IMR-90 (cell line): ENCODE results near the gene WASL. TPM values are rescaled to one million over a fixed set of nuclear protein-coding genes. Genes with fewer than 3 reads are reported as not detected.

Experiments used
- ATAC-seq: fragments of 200-7000 bp; cut with Tn5 transposase; 2 replicates; pipeline ENCODE4 v1.9.1; 2020; ENCODE audit warnings: low read depth, mild to moderate bottlenecking, moderate library complexity
- BruUV-seq: library from RNA; stranded (reverse); fragments of 400-500 nt; replicated peaks from 2 replicates; lab custom pipeline; 2021; lab: Mats Ljungman, UMichigan
- CTCF ChIA-PET: fragments of 300-600 bp; formaldehyde crosslinking; extraction: SDS; loops from one replicate; lab custom pipeline; 2021; ENCODE audit warnings: antibody characterized with exemption; lab: Yijun Ruan, JAX
- POLR2A ChIA-PET: fragments of 300-600 bp; sonication (Branson Sonifier 250); formaldehyde crosslinking; loops from one replicate; lab custom pipeline; 2022; ENCODE audit warnings: antibody characterized with exemption; ENCODE audit not compliant: unreplicated experiment; lab: Charles Lee
- DNase-seq: peaks from one replicate; pipeline ENCODE4 v3.0.0; 2013
- H2AFZ ChIP-seq: replicated peaks from 2 replicates; pipeline ENCODE3; 2013; ENCODE audit warnings: low read length, mild to moderate bottlenecking; ENCODE audit not compliant: poor library complexity
- H2AK5ac ChIP-seq: 2 replicates; pipeline ENCODE4 v1.6.1; 2013; ENCODE audit warnings: low read depth, low read length, inconsistent platforms
- H2AK9ac ChIP-seq: replicated peaks from 2 replicates; pipeline ENCODE3; 2013; ENCODE audit warnings: mild to moderate bottlenecking, low read depth, low read length, moderate library complexity; ENCODE audit not compliant: poor library complexity
- H2BK120ac ChIP-seq: 2 replicates; pipeline ENCODE4 v1.6.1; 2013; ENCODE audit warnings: low read depth, low read length, inconsistent platforms
- H2BK15ac ChIP-seq: 3 replicates; pipeline ENCODE4 v1.6.1; 2013; ENCODE audit warnings: low read depth, low read length, inconsistent platforms
- H2BK20ac ChIP-seq: 2 replicates; pipeline ENCODE4 v1.6.1; 2013; ENCODE audit warnings: low read depth, mild to moderate bottlenecking, inconsistent platforms, low read length, moderate library complexity
- H2BK5ac ChIP-seq: 2 replicates; pipeline ENCODE4 v1.6.1; 2013; ENCODE audit warnings: mild to moderate bottlenecking, low read depth, low read length, inconsistent platforms; ENCODE audit not compliant: poor library complexity, severe bottlenecking
- H3K14ac ChIP-seq: replicated peaks from 2 replicates; pipeline ENCODE4 v1.6.1; 2013; ENCODE audit warnings: low read depth, low read length, inconsistent platforms
- H3K18ac ChIP-seq: 2 replicates; pipeline ENCODE4 v1.6.1; 2013; ENCODE audit warnings: low read depth, low read length, control low read depth
- H3K23ac ChIP-seq: 2 replicates; pipeline ENCODE4 v1.6.1; 2013; ENCODE audit warnings: low read depth, low read length, inconsistent platforms
- H3K27ac ChIP-seq: 2 replicates; pipeline ENCODE4 v1.5.1; 2013; ENCODE audit warnings: mild to moderate bottlenecking, control low read depth, low read length; ENCODE audit not compliant: insufficient read depth
- H3K27me3 ChIP-seq: 2 replicates; pipeline ENCODE4 v1.6.1; 2013; ENCODE audit warnings: low read length; ENCODE audit not compliant: control insufficient read depth, insufficient read depth
- H3K36me3 ChIP-seq: 2 replicates; pipeline ENCODE4 v1.6.1; 2013; ENCODE audit warnings: low read length, mixed read lengths; ENCODE audit not compliant: control insufficient read depth, insufficient read depth
- H3K4ac ChIP-seq: 2 replicates; pipeline ENCODE4 v1.6.1; 2013; ENCODE audit warnings: low read depth, low read length, inconsistent platforms
- H3K4me1 ChIP-seq: 2 replicates; pipeline ENCODE4 v1.6.1; 2013; ENCODE audit warnings: low read length, mixed read lengths; ENCODE audit not compliant: control insufficient read depth, insufficient read depth
- H3K4me2 ChIP-seq: 2 replicates; pipeline ENCODE4 v1.6.1; 2013; ENCODE audit warnings: low read depth, mild to moderate bottlenecking, control low read depth, low read length, moderate library complexity
- H3K4me3 ChIP-seq: 2 replicates; pipeline ENCODE4 v1.5.1; 2013; ENCODE audit warnings: low read depth, mild to moderate bottlenecking, control low read depth, low read length, moderate library complexity; ENCODE audit not compliant: insufficient read depth
- H3K56ac ChIP-seq: 2 replicates; pipeline ENCODE4 v1.6.1; 2013; ENCODE audit warnings: low read length, inconsistent platforms; ENCODE audit not compliant: insufficient read depth; ENCODE audit errors: extremely low read depth
- H3K79me1 ChIP-seq, 2 experiments: 2 replicates each; pipeline ENCODE4 v1.6.1; 2013; ENCODE audit warnings: low read length in 2 of 2, inconsistent platforms in 1 of 2, low read depth in 1 of 2
- H3K9ac ChIP-seq: 2 replicates; pipeline ENCODE4 v1.6.1; 2013; ENCODE audit warnings: low read depth, low read length, control low read depth
- H3K9me1 ChIP-seq: 2 replicates; pipeline ENCODE4 v1.6.1; 2013; ENCODE audit warnings: low read length, inconsistent platforms; ENCODE audit not compliant: insufficient read depth
- H3K9me3 ChIP-seq: 2 replicates; pipeline ENCODE4 v1.6.1; 2013; ENCODE audit warnings: low read length; ENCODE audit not compliant: control insufficient read depth, insufficient read depth
- H4K20me1 ChIP-seq: 2 replicates; pipeline ENCODE4 v1.6.1; 2013; ENCODE audit warnings: low read length, inconsistent platforms; ENCODE audit not compliant: insufficient read depth
- H4K5ac ChIP-seq: 2 replicates; pipeline ENCODE4 v1.6.1; 2013; ENCODE audit warnings: mild to moderate bottlenecking, low read depth, low read length, control low read depth
- H4K8ac ChIP-seq, 2 experiments: 2 replicates each; pipeline ENCODE4 v1.6.1; 2013; ENCODE audit warnings: low read depth in 2 of 2, low read length in 2 of 2, control low read depth in 1 of 2, inconsistent platforms in 1 of 2
- H4K91ac ChIP-seq: 2 replicates; pipeline ENCODE4 v1.6.1; 2013; ENCODE audit warnings: low read depth, low read length, inconsistent platforms; ENCODE audit not compliant: insufficient read depth
- CEBPB ChIP-seq: IDR thresholded peaks from 2 replicates; pipeline ENCODE4 v1.6.1; 2012; ENCODE audit warnings: low read depth, low read length, improper control_type of control experiment
- CHD1 ChIP-seq: IDR thresholded peaks from 2 replicates; pipeline ENCODE4 v1.6.1; 2012; ENCODE audit warnings: low read depth, low read length, improper control_type of control experiment
- ELK1 ChIP-seq: fragments of 150-350 bp; IDR thresholded peaks from 2 replicates; pipeline ENCODE4 v1.6.1; 2016; ENCODE audit warnings: low read depth, mild to moderate bottlenecking, low read length, moderate library complexity, borderline replicate concordance
- MAZ ChIP-seq: IDR thresholded peaks from 2 replicates; pipeline ENCODE4 v1.6.1; 2012; ENCODE audit warnings: low read depth, mild to moderate bottlenecking, low read length, improper control_type of control experiment, moderate library complexity, borderline replicate concordance
- MXI1 ChIP-seq: IDR thresholded peaks from 2 replicates; pipeline ENCODE4 v1.6.1; 2012; ENCODE audit warnings: low read depth, mild to moderate bottlenecking, low read length, moderate library complexity, borderline replicate concordance
- NFE2L2 ChIP-seq: fragments of 150-350 bp; IDR thresholded peaks from 2 replicates; pipeline ENCODE4 v1.6.1; 2016; ENCODE audit warnings: low read depth, mild to moderate bottlenecking, low read length
- POLR2A ChIP-seq: IDR thresholded peaks from 2 replicates; pipeline ENCODE4 v1.6.1; 2012; ENCODE audit warnings: mild to moderate bottlenecking, low read depth, low read length
- RAD21 ChIP-seq: IDR thresholded peaks from 2 replicates; pipeline ENCODE4 v1.6.1; 2012; ENCODE audit warnings: low read length, improper control_type of control experiment
- RCOR1 ChIP-seq: IDR thresholded peaks from 2 replicates; pipeline ENCODE4 v1.6.1; 2012; ENCODE audit warnings: mild to moderate bottlenecking, low read length, improper control_type of control experiment; ENCODE audit not compliant: insufficient replicate concordance
- RFX5 ChIP-seq: IDR thresholded peaks from 2 replicates; pipeline ENCODE4 v1.8.0; 2012; ENCODE audit warnings: low read depth, mild to moderate bottlenecking, low read length, moderate library complexity
- SMC3 ChIP-seq: fragments of 150-350 bp; IDR thresholded peaks from 2 replicates; pipeline ENCODE4 v1.6.1; 2016; ENCODE audit warnings: low read depth, mild to moderate bottlenecking, antibody characterized with exemption, low read length, moderate library complexity
- USF2 ChIP-seq: fragments of 150-350 bp; IDR thresholded peaks from 2 replicates; pipeline ENCODE4 v1.6.1; 2017; ENCODE audit warnings: mild to moderate bottlenecking, antibody characterized with exemption, low read length, low read depth
- WGBS, 2 experiments: methylation state at CpG; one replicate each; pipeline versions ENCODE4 v1.1.5 to v1.1.7; 2013; ENCODE audit warnings: missing lambda C conversion rate in 2 of 2; ENCODE audit not compliant: insufficient read length in 1 of 2; ENCODE audit errors: extremely low coverage in 2 of 2; 5-methylcytosine and 5-hydroxymethylcytosine counted together
- dilution Hi-C: fragments of 300-500 bp; cut with HindIII; formaldehyde crosslinking; loops from one replicate; pipeline ENCODE4 v1.14.3; 2018; ENCODE audit warnings: low sequenced_read_pairs; ENCODE audit not compliant: unreplicated experiment
- in situ Hi-C: fragments of 300-500 bp; cut with MboI; formaldehyde crosslinking; loops from 3 replicates; pipeline ENCODE4 v1.14.3; 2019; ENCODE audit warnings: low sequenced_read_pairs, inconsistent platforms, mixed read lengths
- intact Hi-C: fragments of 100-400 bp; cut with micrococcal nuclease; formaldehyde crosslinking; loops from 2 replicates; pipeline ENCODE4 v1.10.0; 2022
- polyA plus RNA-seq, 3 experiments: library from polyadenylated mRNA; depleted of rRNA; stranded (reverse); fragments of >200 nt; gene quantifications; 2 replicates each; pipeline ENCODE4 v1.2.3, GENCODE V29; 2012; ENCODE audit warnings: low replicate concordance in 1 of 3
- total RNA-seq: library from RNA; depleted of rRNA; stranded (reverse); fragments of >200 nt; gene quantifications from 2 replicates; pipeline ENCODE4 v1.2.3, GENCODE V29; 2012
- TF ChIP-seq, protein P1 (sequence below): conservative IDR thresholded peaks from 2 replicates; pipeline ENCODE4 v1.5.1; 2012; ENCODE audit warnings: mild to moderate bottlenecking, low read depth, low read length, improper control_type of control experiment

WASL gene
- total and polyA plus RNA-seq, 2 of the 4 experiments (the other 2 are of a cell fraction) = 2.3 to 7.9 TPM

GRCh38 chr7:123752534-123752933, 3.7 kb upstream of the WASL start:
- no peak overlapping the region for H4K5ac ChIP-seq
- H4K20me1 ChIP-seq = peaks cover 6% of the 10 kb centered on the region; the same call in 1 of the 2 replicates
- ChIA-PET CTCF (no interaction called here), POLR2A (no interaction called here)
- H2BK20ac ChIP-seq = no peak overlapping the region
- H4K8ac ChIP-seq = no peak overlapping the region
- H3K14ac ChIP-seq = no peak overlapping the region
- no peaks in the 10 kb centered on the region for H3K9me3 ChIP-seq
- H3K9ac ChIP-seq = no peak overlapping the region
- intact Hi-C loops (loop anchor here (5.0 kb wide), 1 partner anchor 45 kb away; no protein-coding TSS in a partner anchor), in situ Hi-C loops (no loop called here), dilution Hi-C loops (no loop called here)
- H3K4me3 ChIP-seq = no peak overlapping the region
- H3K36me3 ChIP-seq = no peaks in the 10 kb centered on the region
- H2AK9ac ChIP-seq = no peak overlapping the region
- H2BK120ac ChIP-seq = no peak overlapping the region
- H2BK15ac ChIP-seq = no peak overlapping the region
- H4K91ac ChIP-seq = no peak overlapping the region
- DNase-seq (no peak), ATAC-seq (no peak)
- no peak overlapping the region for H3K4me2 ChIP-seq
- no peaks in the 10 kb centered on the region for H3K9me1 ChIP-seq
- no peaks in the 10 kb centered on the region for H3K27me3 ChIP-seq
- H2AK5ac ChIP-seq = no peak overlapping the region
- no peak overlapping the region for H3K23ac ChIP-seq
- H3K79me1 ChIP-seq = peaks cover 3 to 4% of the 10 kb centered on the region in 2 experiments; a peak in 1 of 4 replicates
- TF ChIP-seq NFE2L2 = no peak
- TF ChIP-seq ELK1 = no peak
- TF ChIP-seq MAZ = no peak
- no peak for TF ChIP-seq CEBPB
- no peak for TF ChIP-seq RCOR1
- TF ChIP-seq SMC3 = no peak
- TF ChIP-seq CHD1 = no peak
- no peak for TF ChIP-seq RFX5
- no peak for TF ChIP-seq POLR2A
- TF ChIP-seq USF2 = no peak
- TF ChIP-seq, protein P1, sequence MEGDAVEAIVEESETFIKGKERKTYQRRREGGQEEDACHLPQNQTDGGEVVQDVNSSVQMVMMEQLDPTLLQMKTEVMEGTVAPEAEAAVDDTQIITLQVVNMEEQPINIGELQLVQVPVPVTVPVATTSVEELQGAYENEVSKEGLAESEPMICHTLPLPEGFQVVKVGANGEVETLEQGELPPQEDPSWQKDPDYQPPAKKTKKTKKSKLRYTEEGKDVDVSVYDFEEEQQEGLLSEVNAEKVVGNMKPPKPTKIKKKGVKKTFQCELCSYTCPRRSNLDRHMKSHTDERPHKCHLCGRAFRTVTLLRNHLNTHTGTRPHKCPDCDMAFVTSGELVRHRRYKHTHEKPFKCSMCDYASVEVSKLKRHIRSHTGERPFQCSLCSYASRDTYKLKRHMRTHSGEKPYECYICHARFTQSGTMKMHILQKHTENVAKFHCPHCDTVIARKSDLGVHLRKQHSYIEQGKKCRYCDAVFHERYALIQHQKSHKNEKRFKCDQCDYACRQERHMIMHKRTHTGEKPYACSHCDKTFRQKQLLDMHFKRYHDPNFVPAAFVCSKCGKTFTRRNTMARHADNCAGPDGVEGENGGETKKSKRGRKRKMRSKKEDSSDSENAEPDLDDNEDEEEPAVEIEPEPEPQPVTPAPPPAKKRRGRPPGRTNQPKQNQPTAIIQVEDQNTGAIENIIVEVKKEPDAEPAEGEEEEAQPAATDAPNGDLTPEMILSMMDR = no peak
- TF ChIP-seq MXI1 = no peak
- TF ChIP-seq RAD21 = no peak
- H3K56ac ChIP-seq = no peak overlapping the region
- H3K4me1 ChIP-seq = no peaks in the 10 kb centered on the region
- BruUV-seq = no TSS peak
- H3K18ac ChIP-seq = no peak overlapping the region
- H2AFZ ChIP-seq = no peak overlapping the region
- no CpG with 5 or more reads among the region's 3 CpGs for WGBS, 2 experiments
- H2BK5ac ChIP-seq = no peak overlapping the region
- no peak overlapping the region for H3K4ac ChIP-seq
- H3K27ac ChIP-seq = no peak overlapping the region
